Keratinocyte (primary cell): ENCODE data around the gene MAP1LC3A. TPM values are rescaled to one million over a fixed set of nuclear protein-coding genes. Genes with fewer than 3 reads are reported as not detected.
A peak's percentile ranks its signal among the peaks of the same experiment; 100 is the strongest.

Experiments used
- DNase-seq: peaks from one replicate; pipeline ENCODE4 v3.0.0-alpha.2; 2011; ENCODE audit warnings: low read depth, missing footprints, low spot score
- FAIRE-seq: peaks from 2 replicates; lab custom pipeline; 2011; peaks lifted over from hg19 to GRCh38; lab: Jason Lieb, UNC
- H2AFZ ChIP-seq: 2 replicates; pipeline ENCODE4 v1.6.0; 2012; ENCODE audit warnings: low read length, control low read depth, inconsistent platforms; ENCODE audit not compliant: control insufficient read depth
- H3K27ac ChIP-seq: 2 replicates; pipeline ENCODE4 v1.5.1; 2011; ENCODE audit warnings: low read length; ENCODE audit not compliant: control insufficient read depth, insufficient read depth
- H3K27me3 ChIP-seq: 3 replicates; pipeline ENCODE4 v1.6.0; 2011; ENCODE audit warnings: low read length; ENCODE audit not compliant: control insufficient read depth, insufficient read depth; ENCODE audit errors: extremely low read depth
- H3K36me3 ChIP-seq, 2 experiments: 2 replicates in 1 of 2; 3 replicates in 1 of 2; pipeline ENCODE4 v1.5.1; 2011; ENCODE audit warnings: low read length in 2 of 2, mild to moderate bottlenecking in 1 of 2; ENCODE audit not compliant: control insufficient read depth in 2 of 2, insufficient read depth in 2 of 2; ENCODE audit errors: extremely low read depth in 1 of 2
- H3K4me1 ChIP-seq: 3 replicates; pipeline ENCODE4 v1.5.1; 2011; ENCODE audit warnings: low read length; ENCODE audit not compliant: control insufficient read depth, insufficient read depth; ENCODE audit errors: extremely low read depth
- H3K4me2 ChIP-seq: 3 replicates; pipeline ENCODE4 v1.6.0; 2011; ENCODE audit warnings: low read depth, low read length; ENCODE audit not compliant: control insufficient read depth, insufficient read depth; ENCODE audit errors: extremely low read depth
- H3K4me3 ChIP-seq, 3 experiments: fragments of 200-600 bp in 1 of 3; sonication (generic) in 1 of 3; 2 replicates in 2 of 3; 3 replicates in 1 of 3; pipeline ENCODE4 v1.5.1; 2011 to 2016; ENCODE audit warnings: low read length in 3 of 3, mild to moderate bottlenecking in 3 of 3, control low read depth in 2 of 3, inconsistent platforms in 1 of 3, low read depth in 1 of 3, mixed read lengths in 1 of 3, mixed run types in 1 of 3, moderate library complexity in 1 of 3; ENCODE audit not compliant: control insufficient read depth in 2 of 3, insufficient read depth in 2 of 3; ENCODE audit errors: extremely low read depth in 1 of 3
- H3K79me2 ChIP-seq: 2 replicates; pipeline ENCODE4 v1.6.0; 2012; ENCODE audit warnings: low read length; ENCODE audit not compliant: control insufficient read depth, insufficient read depth
- H3K9ac ChIP-seq: 3 replicates; pipeline ENCODE4 v1.6.0; 2011; ENCODE audit warnings: low read length; ENCODE audit not compliant: control insufficient read depth, insufficient read depth; ENCODE audit errors: extremely low read depth
- H3K9me1 ChIP-seq: 3 replicates; pipeline ENCODE4 v1.6.0; 2011; ENCODE audit warnings: low read length; ENCODE audit not compliant: control insufficient read depth, insufficient read depth; ENCODE audit errors: extremely low read depth
- H3K9me3 ChIP-seq: 2 replicates; pipeline ENCODE4 v1.5.1; 2012; ENCODE audit warnings: low read depth, low read length; ENCODE audit not compliant: control insufficient read depth
- H4K20me1 ChIP-seq: 3 replicates; pipeline ENCODE4 v1.6.0; 2011; ENCODE audit warnings: low read length; ENCODE audit not compliant: control insufficient read depth, insufficient read depth; ENCODE audit errors: extremely low read depth
- EZH2 ChIP-seq: IDR thresholded peaks from one replicate; pipeline ENCODE4 v1.6.1; 2012; ENCODE audit warnings: inconsistent platforms, mild to moderate bottlenecking, low read length, moderate library complexity
- dilution Hi-C: fragments of 300-500 bp; cut with MboI; formaldehyde crosslinking; loops from one replicate; pipeline ENCODE4 v1.7.0; 2020; ENCODE audit warnings: low sequenced_read_pairs; ENCODE audit not compliant: extremely low pct_ligation_motif_present
- polyA plus RNA-seq, 5 experiments: library from polyadenylated mRNA; depleted of rRNA in 3 of 5; stranded (reverse) in 3 of 5; stranded (forward) in 1 of 5; unstranded in 1 of 5; fragments of >200 nt; gene quantifications; 1 replicate in 1 of 5; 2 replicates in 3 of 5; 3 replicates in 1 of 5; pipeline versions ENCODE4 v1.2.1 to v1.2.3, GENCODE V29; 2011 to 2012; ENCODE audit warnings: missing spikeins in 2 of 5, low read depth in 1 of 5, low replicate concordance in 1 of 5
- TF ChIP-seq, protein P1 (sequence below), 3 experiments: IDR thresholded peaks in 1 of 3; conservative IDR thresholded peaks in 1 of 3; optimal IDR thresholded peaks in 1 of 3; 2 replicates in 2 of 3; 3 replicates in 1 of 3; pipeline versions ENCODE3 to v1.5.1; 2011; ENCODE audit warnings: low read length in 3 of 3, mild to moderate bottlenecking in 3 of 3, moderate library complexity in 2 of 3, control low read depth in 1 of 3, inconsistent platforms in 1 of 3; ENCODE audit not compliant: insufficient read depth in 2 of 3; ENCODE audit errors: extremely low read depth in 1 of 3

Gene MAP1LC3A
- polyA plus RNA-seq, 1 donor (not counting 4 experiments of a cell fraction or from before 2014, with no cell fraction given) = 1.7 TPM

GRCh38 chr20:34578025-34578424 is 19.5 kb downstream of the MAP1LC3A start:
- H3K4me1 ChIP-seq = peaks cover 24% of the 10 kb centered on the region
- no peak for DNase-seq
- H3K9ac ChIP-seq = no peak overlapping the region
- no peak overlapping the region for H3K4me2 ChIP-seq
- H3K4me3 ChIP-seq = no peak overlapping the region
- H3K9me1 ChIP-seq = peaks cover 2% of the 10 kb centered on the region
- peaks cover 4% of the 10 kb centered on the region in 2 experiments for H3K36me3 ChIP-seq
- dilution Hi-C loops = no loop called here
- H3K27me3 ChIP-seq = no peaks in the 10 kb centered on the region
- no peak overlapping the region for H3K27ac ChIP-seq
- no peak for FAIRE-seq
- no peaks in the 10 kb centered on the region for H4K20me1 ChIP-seq
- H3K9me3 ChIP-seq = no peaks in the 10 kb centered on the region
- TF ChIP-seq, protein P1, sequence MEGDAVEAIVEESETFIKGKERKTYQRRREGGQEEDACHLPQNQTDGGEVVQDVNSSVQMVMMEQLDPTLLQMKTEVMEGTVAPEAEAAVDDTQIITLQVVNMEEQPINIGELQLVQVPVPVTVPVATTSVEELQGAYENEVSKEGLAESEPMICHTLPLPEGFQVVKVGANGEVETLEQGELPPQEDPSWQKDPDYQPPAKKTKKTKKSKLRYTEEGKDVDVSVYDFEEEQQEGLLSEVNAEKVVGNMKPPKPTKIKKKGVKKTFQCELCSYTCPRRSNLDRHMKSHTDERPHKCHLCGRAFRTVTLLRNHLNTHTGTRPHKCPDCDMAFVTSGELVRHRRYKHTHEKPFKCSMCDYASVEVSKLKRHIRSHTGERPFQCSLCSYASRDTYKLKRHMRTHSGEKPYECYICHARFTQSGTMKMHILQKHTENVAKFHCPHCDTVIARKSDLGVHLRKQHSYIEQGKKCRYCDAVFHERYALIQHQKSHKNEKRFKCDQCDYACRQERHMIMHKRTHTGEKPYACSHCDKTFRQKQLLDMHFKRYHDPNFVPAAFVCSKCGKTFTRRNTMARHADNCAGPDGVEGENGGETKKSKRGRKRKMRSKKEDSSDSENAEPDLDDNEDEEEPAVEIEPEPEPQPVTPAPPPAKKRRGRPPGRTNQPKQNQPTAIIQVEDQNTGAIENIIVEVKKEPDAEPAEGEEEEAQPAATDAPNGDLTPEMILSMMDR (optimal IDR thresholded peaks at IDR 0.05 in 1 of 3, IDR thresholded peaks at IDR 0.05 in 1 of 3, conservative IDR thresholded peaks at IDR 0.05 in 1 of 3; ENCODE audit: extremely low read depth in 1 of 3, insufficient read depth in 2 of 3, low read length in 3 of 3) = no peak
- TF ChIP-seq EZH2 = no peak
- H2AFZ ChIP-seq = no peak overlapping the region
- H3K79me2 ChIP-seq = no peaks in the 10 kb centered on the region

- no peak overlapping the region for H3K4me3 ChIP-seq
- DNase-seq = no peak
- no peaks in the 10 kb centered on the region for H3K9me3 ChIP-seq
- H3K9me1 ChIP-seq = peaks cover 2% of the 10 kb centered on the region
- no peaks in the 10 kb centered on the region for H4K20me1 ChIP-seq
- H2AFZ ChIP-seq = no peak overlapping the region
- TF ChIP-seq, protein P1 (optimal IDR thresholded peaks at IDR 0.05 in 1 of 3, IDR thresholded peaks at IDR 0.05 in 1 of 3, conservative IDR thresholded peaks at IDR 0.05 in 1 of 3; ENCODE audit: extremely low read depth in 1 of 3, insufficient read depth in 2 of 3, low read length in 3 of 3) = no peak
- no peak for TF ChIP-seq EZH2
- H3K27ac ChIP-seq = peak overlapping the region; percentile 5
- FAIRE-seq = no peak
- peaks cover 4% of the 10 kb centered on the region in 2 experiments for H3K36me3 ChIP-seq
- no peaks in the 10 kb centered on the region for H3K79me2 ChIP-seq
- no peaks in the 10 kb centered on the region for H3K27me3 ChIP-seq
- dilution Hi-C loops = no loop called here
- H3K4me1 ChIP-seq = peaks cover 25% of the 10 kb centered on the region
- H3K4me2 ChIP-seq = peak overlapping the region; percentile 47
- H3K9ac ChIP-seq = peak overlapping the region; percentile 17
These were observed 20.0 kb downstream of the MAP1LC3A start for GRCh38 chr20:34578521-34578920.
